Measurements from ENCODE around the gene SRPRB.
A peak's percentile ranks its signal among the peaks of the same experiment; 100 is the strongest.

SRPRB gene

GRCh38 chr3:133799794-133800585 lies 5.6 kb upstream of the SRPRB start:
- Histone ChIP-seq H3K9ac (no peak overlapping the region), H3K4me2 (ENCODE audit: low read length) (no peak overlapping the region), H3K27me3 (ENCODE audit: control insufficient read depth, insufficient read depth, low read length) (no peaks in the 10 kb centered on the region), H3K4me1 (peaks cover 4% of the 10 kb centered on the region), H3K27ac (no peak overlapping the region), H2AFZ (no peak overlapping the region), H3K9me3 (ENCODE audit: control insufficient read depth, low read length) (no peaks in the 10 kb centered on the region), H3K4me3 (ENCODE audit: low read depth, low read length) (no peak overlapping the region), H3K79me2 (no peaks in the 10 kb centered on the region), H3K36me3 (ENCODE audit: control insufficient read depth, insufficient read depth, low read length) (no peaks in the 10 kb centered on the region)
- TF ChIP-seq, protein P1, sequence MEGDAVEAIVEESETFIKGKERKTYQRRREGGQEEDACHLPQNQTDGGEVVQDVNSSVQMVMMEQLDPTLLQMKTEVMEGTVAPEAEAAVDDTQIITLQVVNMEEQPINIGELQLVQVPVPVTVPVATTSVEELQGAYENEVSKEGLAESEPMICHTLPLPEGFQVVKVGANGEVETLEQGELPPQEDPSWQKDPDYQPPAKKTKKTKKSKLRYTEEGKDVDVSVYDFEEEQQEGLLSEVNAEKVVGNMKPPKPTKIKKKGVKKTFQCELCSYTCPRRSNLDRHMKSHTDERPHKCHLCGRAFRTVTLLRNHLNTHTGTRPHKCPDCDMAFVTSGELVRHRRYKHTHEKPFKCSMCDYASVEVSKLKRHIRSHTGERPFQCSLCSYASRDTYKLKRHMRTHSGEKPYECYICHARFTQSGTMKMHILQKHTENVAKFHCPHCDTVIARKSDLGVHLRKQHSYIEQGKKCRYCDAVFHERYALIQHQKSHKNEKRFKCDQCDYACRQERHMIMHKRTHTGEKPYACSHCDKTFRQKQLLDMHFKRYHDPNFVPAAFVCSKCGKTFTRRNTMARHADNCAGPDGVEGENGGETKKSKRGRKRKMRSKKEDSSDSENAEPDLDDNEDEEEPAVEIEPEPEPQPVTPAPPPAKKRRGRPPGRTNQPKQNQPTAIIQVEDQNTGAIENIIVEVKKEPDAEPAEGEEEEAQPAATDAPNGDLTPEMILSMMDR (IDR thresholded peaks at IDR 0.05), result no peak

GRCh38 chr3:133803469-133803868 lies 2.1 kb upstream of the SRPRB start:
- no peak overlapping the region for H3K4me2 ChIP-seq (ENCODE audit: low read length)
- no peaks in the 10 kb centered on the region for H3K9me3 ChIP-seq (ENCODE audit: control insufficient read depth, low read length)
- TF ChIP-seq, protein P1 (IDR thresholded peaks at IDR 0.05), result no peak
- no peaks in the 10 kb centered on the region for H3K36me3 ChIP-seq (ENCODE audit: control insufficient read depth, insufficient read depth, low read length)
- no peak overlapping the region for H2AFZ ChIP-seq
- H3K4me3 ChIP-seq (ENCODE audit: low read depth, low read length), result no peak overlapping the region
- no peaks in the 10 kb centered on the region for H3K27me3 ChIP-seq (ENCODE audit: control insufficient read depth, insufficient read depth, low read length)
- H3K79me2 ChIP-seq, result no peaks in the 10 kb centered on the region
- no peak overlapping the region for H3K27ac ChIP-seq
- H3K4me1 ChIP-seq, result peaks cover 5% of the 10 kb centered on the region
- no peak overlapping the region for H3K9ac ChIP-seq

DNA sequence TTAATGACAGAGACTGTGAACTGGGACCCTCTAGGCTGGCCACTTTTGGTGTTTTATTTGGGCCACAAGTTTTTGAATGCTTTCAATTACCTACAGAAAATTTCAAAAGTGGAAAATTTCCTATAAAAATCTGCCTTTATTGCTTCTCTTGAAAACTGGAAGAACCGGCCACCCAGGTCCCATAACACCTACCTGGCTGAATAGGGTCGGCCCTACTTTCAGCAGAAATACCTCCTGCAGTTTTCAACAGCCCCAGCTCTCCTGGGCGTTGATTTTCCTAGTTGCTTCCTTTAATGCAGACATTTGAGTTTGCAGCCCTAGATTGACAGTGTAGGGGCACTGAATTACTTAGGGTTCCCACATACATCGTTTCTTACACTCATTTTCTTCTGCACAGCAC lies 719 bp upstream of the SRPRB start:
- TF ChIP-seq, protein P1 (IDR thresholded peaks at IDR 0.05), result no peak

GRCh38 chr3:133805384-133805701 lies 272 bp upstream of the SRPRB start:
- H3K9ac ChIP-seq, result no peak overlapping the region
- H3K4me1 ChIP-seq, result peaks cover 5% of the 10 kb centered on the region
- H2AFZ ChIP-seq, result peak overlapping the region; percentile 96
- no peaks in the 10 kb centered on the region for H3K36me3 ChIP-seq (ENCODE audit: control insufficient read depth, insufficient read depth, low read length)
- H3K27me3 ChIP-seq (ENCODE audit: control insufficient read depth, insufficient read depth, low read length), result no peaks in the 10 kb centered on the region
- peak overlapping the region; percentile 79 for H3K4me3 ChIP-seq (ENCODE audit: low read depth, low read length)
- H3K79me2 ChIP-seq, result no peaks in the 10 kb centered on the region
- TF ChIP-seq, protein P1 (IDR thresholded peaks at IDR 0.05), result no peak
- H3K9me3 ChIP-seq (ENCODE audit: control insufficient read depth, low read length), result no peaks in the 10 kb centered on the region
- H3K4me2 ChIP-seq (ENCODE audit: low read length), result peak overlapping the region; percentile 60
- H3K27ac ChIP-seq, result peak overlapping the region; percentile 66

More for the DNA sequence above, 719 bp upstream of the SRPRB start:
- peak overlapping the region; percentile 96 for H2AFZ ChIP-seq
- H3K4me2 ChIP-seq (ENCODE audit: low read length), result peak overlapping the region; percentile 60
- H3K36me3 ChIP-seq (ENCODE audit: control insufficient read depth, insufficient read depth, low read length), result no peaks in the 10 kb centered on the region
- H3K4me1 ChIP-seq, result peaks cover 5% of the 10 kb centered on the region
- peak overlapping the region; percentile 79 for H3K4me3 ChIP-seq (ENCODE audit: low read depth, low read length)
- H3K9me3 ChIP-seq (ENCODE audit: control insufficient read depth, low read length), result no peaks in the 10 kb centered on the region
- H3K27me3 ChIP-seq (ENCODE audit: control insufficient read depth, insufficient read depth, low read length), result no peaks in the 10 kb centered on the region
- no peak overlapping the region for H3K27ac ChIP-seq
- no peaks in the 10 kb centered on the region for H3K79me2 ChIP-seq
- H3K9ac ChIP-seq, result no peak overlapping the region

GRCh38 chr3:133812872-133813271 lies 7.3 kb downstream of the SRPRB start:
- Histone ChIP-seq H3K79me2 (no peaks in the 10 kb centered on the region), H3K4me1 (no peaks in the 10 kb centered on the region), H3K36me3 (ENCODE audit: control insufficient read depth, insufficient read depth, low read length) (no peaks in the 10 kb centered on the region), H3K9me3 (ENCODE audit: control insufficient read depth, low read length) (no peaks in the 10 kb centered on the region), H3K4me3 (ENCODE audit: low read depth, low read length) (no peak overlapping the region), H3K27ac (no peak overlapping the region), H2AFZ (no peak overlapping the region), H3K27me3 (ENCODE audit: control insufficient read depth, insufficient read depth, low read length) (no peaks in the 10 kb centered on the region), H3K9ac (no peak overlapping the region), H3K4me2 (ENCODE audit: low read length) (no peak overlapping the region)
- TF ChIP-seq, protein P1 (IDR thresholded peaks at IDR 0.05), result no peak
